ENCODE data around the gene HOXA1.

DNA sequence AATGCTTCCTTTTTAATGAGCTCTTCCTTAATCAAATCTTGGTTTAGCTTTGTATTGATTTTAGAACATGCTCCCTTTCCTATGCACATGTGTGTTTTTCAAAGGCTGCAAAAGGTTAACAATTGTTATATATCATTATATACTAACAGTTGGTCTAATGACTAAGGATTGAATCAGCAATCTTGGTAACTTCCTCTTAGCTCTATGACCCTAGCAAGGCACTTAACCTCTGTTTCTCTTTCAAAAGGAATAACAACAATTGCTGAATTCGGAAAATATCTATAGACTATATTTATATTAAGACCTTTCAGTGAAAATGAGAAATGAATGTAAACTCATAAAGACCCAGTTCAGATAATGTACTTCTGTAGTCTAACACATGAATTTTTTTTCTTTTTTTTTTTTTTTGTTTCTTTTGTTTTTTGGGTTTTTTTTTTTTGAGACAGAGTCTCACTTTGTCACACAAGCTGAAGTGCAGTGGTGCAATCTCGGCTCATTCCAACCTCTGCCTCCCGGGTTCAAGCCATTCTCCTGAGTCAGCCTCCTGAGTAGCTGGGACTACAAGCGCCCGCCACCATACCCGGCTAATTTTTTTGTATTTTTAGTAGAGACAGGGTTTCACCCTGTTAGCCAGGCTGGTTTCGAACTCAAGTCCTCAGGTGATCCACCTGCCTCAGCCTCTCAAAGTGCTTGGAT, 48.8 kb downstream of the HOXA1 start:
- TF ChIP-seq, protein P1, sequence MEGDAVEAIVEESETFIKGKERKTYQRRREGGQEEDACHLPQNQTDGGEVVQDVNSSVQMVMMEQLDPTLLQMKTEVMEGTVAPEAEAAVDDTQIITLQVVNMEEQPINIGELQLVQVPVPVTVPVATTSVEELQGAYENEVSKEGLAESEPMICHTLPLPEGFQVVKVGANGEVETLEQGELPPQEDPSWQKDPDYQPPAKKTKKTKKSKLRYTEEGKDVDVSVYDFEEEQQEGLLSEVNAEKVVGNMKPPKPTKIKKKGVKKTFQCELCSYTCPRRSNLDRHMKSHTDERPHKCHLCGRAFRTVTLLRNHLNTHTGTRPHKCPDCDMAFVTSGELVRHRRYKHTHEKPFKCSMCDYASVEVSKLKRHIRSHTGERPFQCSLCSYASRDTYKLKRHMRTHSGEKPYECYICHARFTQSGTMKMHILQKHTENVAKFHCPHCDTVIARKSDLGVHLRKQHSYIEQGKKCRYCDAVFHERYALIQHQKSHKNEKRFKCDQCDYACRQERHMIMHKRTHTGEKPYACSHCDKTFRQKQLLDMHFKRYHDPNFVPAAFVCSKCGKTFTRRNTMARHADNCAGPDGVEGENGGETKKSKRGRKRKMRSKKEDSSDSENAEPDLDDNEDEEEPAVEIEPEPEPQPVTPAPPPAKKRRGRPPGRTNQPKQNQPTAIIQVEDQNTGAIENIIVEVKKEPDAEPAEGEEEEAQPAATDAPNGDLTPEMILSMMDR (IDR thresholded peaks at IDR 0.05): no peak
- no peak for TF ChIP-seq POLR2A (IDR thresholded peaks at IDR 0.05)

Measured in thyroid gland (tissue), 4 donors.